Neural progenitor cell (in vitro differentiated cells): ENCODE measurements around the gene TLR4. TPM values are rescaled to one million over a fixed set of nuclear protein-coding genes. Genes with fewer than 3 reads are reported as not detected.

Experiments used
- DNase-seq: peaks from one replicate; pipeline ENCODE4 v3.0.0-alpha.2; 2016; ENCODE audit warnings: low spot score
- H2AFZ ChIP-seq: fragments of 200-600 bp; sonication (generic); replicated peaks from 2 replicates; pipeline ENCODE4 v1.6.1; 2016; ENCODE audit warnings: antibody characterized with exemption
- H3F3A ChIP-seq: fragments of 200-600 bp; sonication (generic); 2 replicates; pipeline ENCODE4 v1.6.1; 2016; ENCODE audit warnings: antibody characterized with exemption, low read depth
- H3K27ac ChIP-seq: fragments of 200-600 bp; sonication (generic); 2 replicates; pipeline ENCODE4 v1.5.1; 2016; ENCODE audit warnings: mild to moderate bottlenecking
- H3K27me3 ChIP-seq: fragments of 200-600 bp; sonication (generic); 2 replicates; pipeline ENCODE4 v1.6.1; 2016; ENCODE audit warnings: mild to moderate bottlenecking, moderate library complexity
- H3K36me3 ChIP-seq: fragments of 200-600 bp; sonication (generic); 2 replicates; pipeline ENCODE4 v1.5.1; 2016
- H3K4me1 ChIP-seq: fragments of 200-600 bp; sonication (generic); 2 replicates; pipeline ENCODE4 v1.6.1; 2016; ENCODE audit warnings: mixed run types
- H3K4me2 ChIP-seq: fragments of 200-600 bp; sonication (generic); 2 replicates; pipeline ENCODE4 v1.6.1; 2016
- H3K4me3 ChIP-seq: fragments of 200-600 bp; sonication (generic); 2 replicates; pipeline ENCODE4 v1.5.1; 2016
- H3K79me2 ChIP-seq: fragments of 200-600 bp; sonication (generic); 2 replicates; pipeline ENCODE4 v1.6.1; 2016; ENCODE audit warnings: low read depth
- H3K9ac ChIP-seq: fragments of 200-600 bp; sonication (generic); 2 replicates; pipeline ENCODE4 v1.6.1; 2016
- H3K9me3 ChIP-seq: fragments of 200-600 bp; sonication (generic); 2 replicates; pipeline ENCODE4 v1.5.1; 2016; ENCODE audit warnings: low read depth
- H4K20me1 ChIP-seq: fragments of 200-600 bp; sonication (generic); 2 replicates; pipeline ENCODE4 v1.6.1; 2016; ENCODE audit warnings: low read depth
- H3K27ac Mint-ChIP-seq: 3 replicates; pipeline ENCODE4 v1.8.0; 2021; ENCODE audit warnings: mixed read lengths
- H3K27me3 Mint-ChIP-seq: 2 replicates; pipeline ENCODE4 v1.8.0; 2022; ENCODE audit warnings: low read depth, mild to moderate bottlenecking, inconsistent platforms, moderate library complexity, mixed read lengths; ENCODE audit not compliant: insufficient read depth
- H3K36me3 Mint-ChIP-seq: 3 replicates; pipeline ENCODE4 v1.8.0; 2021; ENCODE audit warnings: mixed read lengths
- H3K4me1 Mint-ChIP-seq: 3 replicates; pipeline ENCODE4 v1.8.0; 2021; ENCODE audit warnings: mixed read lengths
- H3K4me3 Mint-ChIP-seq: 3 replicates; pipeline ENCODE4 v1.8.0; 2021; ENCODE audit warnings: mild to moderate bottlenecking, moderate library complexity, mixed read lengths
- H3K9me3 Mint-ChIP-seq: 3 replicates; pipeline ENCODE4 v1.8.0; 2020; ENCODE audit warnings: mixed read lengths
- EZH2 ChIP-seq: fragments of 200-600 bp; sonication (generic); IDR thresholded peaks from 2 replicates; pipeline ENCODE4 v1.6.1; 2017; ENCODE audit warnings: antibody characterized with exemption, mild to moderate bottlenecking, moderate library complexity
- EZH2phosphoT487 ChIP-seq: fragments of 200-600 bp; sonication (generic); IDR thresholded peaks from 2 replicates; pipeline ENCODE4 v1.6.1; 2017; ENCODE audit warnings: antibody characterized with exemption
- total RNA-seq: library from RNA; depleted of rRNA; stranded (reverse); fragments of >200 nt; gene quantifications from 2 replicates; pipeline ENCODE4 v1.2.3, GENCODE V29; 2015; ENCODE audit warnings: low replicate concordance
- TF ChIP-seq, protein P1 (sequence below): fragments of 200-600 bp; sonication (generic); IDR thresholded peaks from 2 replicates; pipeline ENCODE4 v1.5.1; 2017; ENCODE audit warnings: antibody characterized with exemption, mild to moderate bottlenecking

The TLR4 gene
- total RNA-seq, 1 donor from 2014 or later, result 0.24 TPM

DNA sequence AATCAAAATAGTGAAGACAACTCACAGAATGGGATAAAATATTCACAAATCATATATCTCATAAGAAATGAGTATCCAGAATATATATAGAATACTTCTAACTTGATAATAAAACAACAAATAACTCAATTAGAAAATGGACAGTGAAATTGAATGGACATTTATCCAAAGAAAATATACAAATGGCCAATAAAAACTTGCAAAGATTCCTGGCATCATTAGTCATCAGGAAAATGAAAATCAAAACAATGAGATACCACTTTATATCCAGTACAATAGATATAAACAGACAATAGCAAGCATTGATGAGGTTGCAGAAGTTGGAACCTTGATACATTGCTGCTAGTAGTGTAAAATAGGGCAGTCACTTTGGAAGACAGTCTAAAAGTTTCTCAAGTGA is 12.8 kb upstream of the TLR4 start:
- H3K9me3 ChIP-seq, result peaks cover 12% of the 10 kb centered on the region
- no peaks in the 10 kb centered on the region for H3F3A ChIP-seq
- TF ChIP-seq EZH2 (no peak), EZH2phosphoT487 (no peak)
- TF ChIP-seq, protein P1, sequence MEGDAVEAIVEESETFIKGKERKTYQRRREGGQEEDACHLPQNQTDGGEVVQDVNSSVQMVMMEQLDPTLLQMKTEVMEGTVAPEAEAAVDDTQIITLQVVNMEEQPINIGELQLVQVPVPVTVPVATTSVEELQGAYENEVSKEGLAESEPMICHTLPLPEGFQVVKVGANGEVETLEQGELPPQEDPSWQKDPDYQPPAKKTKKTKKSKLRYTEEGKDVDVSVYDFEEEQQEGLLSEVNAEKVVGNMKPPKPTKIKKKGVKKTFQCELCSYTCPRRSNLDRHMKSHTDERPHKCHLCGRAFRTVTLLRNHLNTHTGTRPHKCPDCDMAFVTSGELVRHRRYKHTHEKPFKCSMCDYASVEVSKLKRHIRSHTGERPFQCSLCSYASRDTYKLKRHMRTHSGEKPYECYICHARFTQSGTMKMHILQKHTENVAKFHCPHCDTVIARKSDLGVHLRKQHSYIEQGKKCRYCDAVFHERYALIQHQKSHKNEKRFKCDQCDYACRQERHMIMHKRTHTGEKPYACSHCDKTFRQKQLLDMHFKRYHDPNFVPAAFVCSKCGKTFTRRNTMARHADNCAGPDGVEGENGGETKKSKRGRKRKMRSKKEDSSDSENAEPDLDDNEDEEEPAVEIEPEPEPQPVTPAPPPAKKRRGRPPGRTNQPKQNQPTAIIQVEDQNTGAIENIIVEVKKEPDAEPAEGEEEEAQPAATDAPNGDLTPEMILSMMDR, result no peak
- H3K79me2 ChIP-seq, result no peaks in the 10 kb centered on the region
- Mint-ChIP-seq H3K27ac (no peak overlapping the region), H3K4me1 (no peaks in the 10 kb centered on the region), H3K4me3 (no peak overlapping the region), H3K27me3 (peaks cover 3% of the 10 kb centered on the region), H3K36me3 (no peaks in the 10 kb centered on the region), H3K9me3 (peaks cover 8% of the 10 kb centered on the region)
- H3K9ac ChIP-seq, result no peak overlapping the region
- no peak overlapping the region for H2AFZ ChIP-seq
- peaks cover 9% of the 10 kb centered on the region for H3K4me1 ChIP-seq
- DNase-seq, result no peak
- H3K36me3 ChIP-seq, result no peaks in the 10 kb centered on the region
- H3K27ac ChIP-seq, result no peak overlapping the region
- H3K4me3 ChIP-seq, result no peak overlapping the region
- no peak overlapping the region for H3K4me2 ChIP-seq
- H4K20me1 ChIP-seq, result no peaks in the 10 kb centered on the region
- H3K27me3 ChIP-seq, result no peaks in the 10 kb centered on the region

DNA sequence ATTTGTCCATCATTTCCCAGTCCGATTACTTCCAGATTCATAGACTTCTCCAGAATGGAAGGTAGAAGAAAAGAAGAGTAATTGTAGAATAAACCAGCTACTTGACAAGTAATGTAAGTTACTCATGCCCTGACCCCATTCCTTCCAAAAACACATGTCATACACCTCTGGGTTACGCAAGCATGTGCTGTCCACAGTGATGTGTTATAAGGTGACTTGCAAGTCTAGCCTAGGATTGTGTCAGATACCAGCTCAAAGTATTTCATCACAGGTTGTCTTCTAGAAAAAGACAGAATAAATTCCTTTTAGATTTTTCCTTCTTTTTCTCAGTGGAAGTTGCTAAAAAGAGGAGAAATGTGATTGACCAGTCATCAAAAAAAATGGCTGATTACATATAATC is 8.0 kb upstream of the TLR4 start:
- Histone ChIP-seq H3K9ac (no peak overlapping the region), H3K4me2 (no peak overlapping the region), H3K4me3 (no peak overlapping the region), H3K36me3 (no peaks in the 10 kb centered on the region), H3K27ac (no peak overlapping the region), H4K20me1 (no peaks in the 10 kb centered on the region), H2AFZ (no peak overlapping the region), H3K4me1 (no peaks in the 10 kb centered on the region), H3K79me2 (no peaks in the 10 kb centered on the region), H3F3A (no peaks in the 10 kb centered on the region), H3K9me3 (peaks cover 7% of the 10 kb centered on the region), H3K27me3 (no peaks in the 10 kb centered on the region)
- Mint-ChIP-seq H3K27me3 (no peaks in the 10 kb centered on the region), H3K9me3 (peaks cover 3% of the 10 kb centered on the region), H3K4me1 (no peaks in the 10 kb centered on the region), H3K36me3 (no peaks in the 10 kb centered on the region), H3K4me3 (no peak overlapping the region), H3K27ac (no peak overlapping the region)
- TF ChIP-seq EZH2, result no peak
- no peak for TF ChIP-seq EZH2phosphoT487
- TF ChIP-seq, protein P1, result no peak
- DNase-seq, result no peak

DNA sequence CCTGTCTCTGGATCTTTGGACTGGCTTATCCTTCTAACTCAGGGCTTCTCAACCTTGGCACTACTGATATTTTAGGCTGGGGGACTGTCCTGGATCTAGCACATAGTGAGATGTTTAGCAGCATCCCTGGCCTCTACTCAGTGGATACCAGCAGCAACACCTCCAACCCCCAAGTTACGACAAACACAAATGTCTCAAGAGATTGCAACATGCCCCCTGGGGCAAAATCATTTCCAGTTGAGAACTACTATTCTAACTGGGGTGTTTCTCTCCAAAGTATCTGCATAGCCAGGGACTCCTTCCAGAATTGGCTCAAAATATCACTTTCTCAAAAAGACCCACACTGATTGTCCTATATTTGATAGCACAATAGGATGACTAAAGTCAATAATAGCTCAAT is 7.2 kb upstream of the TLR4 start:
- H3K27ac ChIP-seq, result no peak overlapping the region
- H3K36me3 ChIP-seq, result no peaks in the 10 kb centered on the region
- no peak overlapping the region for H3K9ac ChIP-seq
- H3K4me3 ChIP-seq, result no peak overlapping the region
- H3K4me1 Mint-ChIP-seq, result no peaks in the 10 kb centered on the region
- DNase-seq, result no peak
- no peaks in the 10 kb centered on the region for H3K79me2 ChIP-seq
- peaks cover 3% of the 10 kb centered on the region for H3K9me3 Mint-ChIP-seq
- no peaks in the 10 kb centered on the region for H3K27me3 Mint-ChIP-seq
- H3K36me3 Mint-ChIP-seq, result no peaks in the 10 kb centered on the region
- H3F3A ChIP-seq, result no peaks in the 10 kb centered on the region
- no peaks in the 10 kb centered on the region for H3K27me3 ChIP-seq
- H3K27ac Mint-ChIP-seq, result no peak overlapping the region
- TF ChIP-seq EZH2, result no peak
- no peaks in the 10 kb centered on the region for H4K20me1 ChIP-seq
- H3K4me1 ChIP-seq, result no peaks in the 10 kb centered on the region
- peaks cover 7% of the 10 kb centered on the region for H3K9me3 ChIP-seq
- no peak overlapping the region for H3K4me2 ChIP-seq
- no peak overlapping the region for H2AFZ ChIP-seq
- no peak overlapping the region for H3K4me3 Mint-ChIP-seq

DNA sequence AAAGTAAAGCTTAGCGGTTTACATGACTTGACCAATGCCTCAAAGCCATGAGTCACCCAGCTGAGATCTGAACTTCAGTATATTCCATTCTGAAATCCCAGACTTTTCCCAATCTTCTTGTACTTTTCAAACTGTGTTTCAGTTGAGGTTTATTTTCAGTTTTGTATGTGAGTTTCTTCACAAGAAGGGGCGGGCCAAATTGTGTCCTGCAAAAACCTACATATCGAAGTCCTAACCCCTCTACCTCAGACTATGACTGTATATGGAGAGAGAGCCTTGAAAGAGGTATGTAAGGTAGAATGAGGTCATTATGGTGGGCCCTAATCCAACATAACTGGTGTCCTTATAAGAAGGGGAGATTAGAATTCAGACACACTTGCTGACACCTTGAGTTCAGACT is 666 bp upstream of the TLR4 start:
- Mint-ChIP-seq H3K4me1 (peaks cover 19% of the 10 kb centered on the region), H3K27ac (peak overlapping the region; percentile 88), H3K4me3 (no peak overlapping the region)

More for the DNA sequence above, 666 bp upstream of the TLR4 start:
- Histone ChIP-seq H3K27me3 (no peaks in the 10 kb centered on the region), H3K9me3 (no peaks in the 10 kb centered on the region), H3K4me3 (no peak overlapping the region), H3K79me2 (no peaks in the 10 kb centered on the region), H3K27ac (no peak overlapping the region), H3K4me1 (peaks cover 14% of the 10 kb centered on the region), H4K20me1 (no peaks in the 10 kb centered on the region), H3F3A (no peaks in the 10 kb centered on the region), H3K4me2 (no peak overlapping the region), H2AFZ (no peak overlapping the region), H3K36me3 (no peaks in the 10 kb centered on the region), H3K9ac (no peak overlapping the region)
- Mint-ChIP-seq H3K27me3 (no peaks in the 10 kb centered on the region), H3K9me3 (no peaks in the 10 kb centered on the region), H3K36me3 (no peaks in the 10 kb centered on the region)
- DNase-seq, result no peak
- TF ChIP-seq EZH2phosphoT487, result no peak
- TF ChIP-seq, protein P1, result no peak
- no peak for TF ChIP-seq EZH2
